Endothelial cell of umbilical vein (primary cell): ENCODE measurements around the gene ARHGAP28. TPM values are rescaled to one million over a fixed set of nuclear protein-coding genes. Genes with fewer than 3 reads are reported as not detected.

Source experiments
- BruUV-seq: library from RNA; stranded (reverse); fragments of 400-500 nt; replicated peaks from 2 replicates; lab custom pipeline; 2021; lab: Mats Ljungman, UMichigan
- CTCF ChIA-PET: fragments of 300-600, 350-600 bp; sonication (Branson Sonifier 250); formaldehyde crosslinking; loops from one replicate; lab custom pipeline; 2021; ENCODE audit warnings: antibody characterized with exemption, inconsistent platforms; lab: Charles Lee
- POLR2A ChIA-PET: fragments of 300-600, 350-600 bp; sonication (Branson Sonifier 250); formaldehyde crosslinking; loops from one replicate; lab custom pipeline; 2021; ENCODE audit warnings: antibody characterized with exemption, inconsistent platforms; lab: Charles Lee
- DNase-seq: peaks from one replicate; pipeline ENCODE4 v3.0.0-alpha.2; 2011; ENCODE audit warnings: low read depth, low spot score
- FAIRE-seq: peaks from 2 replicates; lab custom pipeline; 2011; peaks lifted over from hg19 to GRCh38; lab: Jason Lieb, UNC
- H2AFZ ChIP-seq: 2 replicates; pipeline ENCODE4 v1.6.0; 2012; ENCODE audit warnings: low read depth, low read length, control low read depth, inconsistent platforms
- H3K27ac ChIP-seq: 2 replicates; pipeline ENCODE4 v1.5.1; 2011; ENCODE audit warnings: low read depth, mild to moderate bottlenecking, control low read depth, low read length, moderate library complexity; ENCODE audit not compliant: insufficient read depth
- H3K27me3 ChIP-seq, 2 experiments: 2 replicates each; pipeline versions ENCODE4 v1.6.0 to v1.6.1; 2011; ENCODE audit warnings: low read length in 2 of 2, mixed read lengths in 1 of 2; ENCODE audit not compliant: control insufficient read depth in 2 of 2, insufficient read depth in 2 of 2
- H3K36me3 ChIP-seq, 2 experiments: 2 replicates in 1 of 2; 3 replicates in 1 of 2; pipeline ENCODE4 v1.5.1; 2011; ENCODE audit warnings: low read length in 2 of 2, mild to moderate bottlenecking in 1 of 2, moderate library complexity in 1 of 2; ENCODE audit not compliant: control insufficient read depth in 2 of 2, insufficient read depth in 2 of 2; ENCODE audit errors: extremely low read depth in 1 of 2
- H3K4me1 ChIP-seq: 3 replicates; pipeline ENCODE4 v1.5.1; 2011; ENCODE audit warnings: mild to moderate bottlenecking, low read length; ENCODE audit not compliant: control insufficient read depth, insufficient read depth; ENCODE audit errors: extremely low read depth
- H3K4me2 ChIP-seq: 2 replicates; pipeline ENCODE4 v1.6.1; 2011; ENCODE audit warnings: low read length, control low read depth, mixed read lengths; ENCODE audit not compliant: insufficient read depth
- H3K4me3 ChIP-seq, 3 experiments: fragments of 200-600 bp in 1 of 3; sonication (generic), shearing (Covaris generic) in 1 of 3; replicated peaks in 1 of 3; 2 replicates each; pipeline ENCODE4 v1.5.1; 2011 to 2016; ENCODE audit warnings: control low read depth in 3 of 3, low read length in 3 of 3, mild to moderate bottlenecking in 2 of 3, inconsistent platforms in 1 of 3, low read depth in 1 of 3, moderate library complexity in 1 of 3; ENCODE audit not compliant: insufficient read depth in 1 of 3
- H3K79me2 ChIP-seq: 2 replicates; pipeline ENCODE4 v1.6.0; 2012; ENCODE audit warnings: low read length, inconsistent platforms; ENCODE audit not compliant: control insufficient read depth, insufficient read depth
- H3K9ac ChIP-seq: replicated peaks from 2 replicates; pipeline ENCODE3; 2011; ENCODE audit warnings: low read length, control low read depth; ENCODE audit not compliant: insufficient read depth; ENCODE audit errors: extremely low read depth
- H3K9me1 ChIP-seq: replicated peaks from 3 replicates; pipeline ENCODE4 v1.6.0; 2011; ENCODE audit warnings: mild to moderate bottlenecking, low read length; ENCODE audit not compliant: control insufficient read depth, insufficient read depth; ENCODE audit errors: extremely low read depth
- H3K9me3 ChIP-seq: replicated peaks from 2 replicates; pipeline ENCODE4 v1.5.1; 2012; ENCODE audit warnings: low read length, inconsistent platforms; ENCODE audit not compliant: control insufficient read depth, insufficient read depth
- H4K20me1 ChIP-seq: replicated peaks from 2 replicates; pipeline ENCODE3; 2011; ENCODE audit warnings: mild to moderate bottlenecking, low read length; ENCODE audit not compliant: control insufficient read depth, insufficient read depth; ENCODE audit errors: extremely low read depth
- CTCF ChIP-seq, 2 donors: IDR thresholded peaks; 1 replicate in 1 of 2; 2 replicates in 1 of 2; pipeline ENCODE4 v1.5.1; 2011; ENCODE audit warnings: low read length in 2 of 2, mild to moderate bottlenecking in 2 of 2, moderate library complexity in 2 of 2, control low read depth in 1 of 2, inconsistent platforms in 1 of 2, low read depth in 1 of 2; ENCODE audit not compliant: insufficient read depth in 1 of 2; ENCODE audit errors: extremely low read depth in 1 of 2
- EZH2 ChIP-seq: IDR thresholded peaks from 2 replicates; pipeline ENCODE4 v1.6.1; 2012; ENCODE audit warnings: borderline replicate concordance, low read depth, mild to moderate bottlenecking, moderate library complexity, low read length, inconsistent platforms; ENCODE audit not compliant: severe bottlenecking
- FOS ChIP-seq: IDR thresholded peaks from 2 replicates; pipeline ENCODE4 v1.6.1; 2011; ENCODE audit warnings: mild to moderate bottlenecking, low read length, moderate library complexity, borderline replicate concordance; ENCODE audit not compliant: insufficient read depth
- GATA2 ChIP-seq: IDR thresholded peaks from 2 replicates; pipeline ENCODE4 v1.7.0; 2011; ENCODE audit warnings: low read depth, mild to moderate bottlenecking, moderate library complexity, mixed read lengths, low read length; ENCODE audit not compliant: insufficient read length, insufficient read depth
- JUN ChIP-seq: IDR thresholded peaks from 2 replicates; pipeline ENCODE4 v1.6.1; 2011; ENCODE audit warnings: borderline replicate concordance, low read depth; ENCODE audit not compliant: insufficient read length, insufficient read depth
- MAX ChIP-seq: IDR thresholded peaks from 2 replicates; pipeline ENCODE4 v1.6.1; 2011; ENCODE audit not compliant: insufficient read depth, insufficient read length
- MYC ChIP-seq: IDR thresholded peaks from one replicate; pipeline ENCODE4 v1.6.1; 2011; ENCODE audit warnings: mild to moderate bottlenecking, low read depth, low read length
- POLR2A ChIP-seq: IDR thresholded peaks from 2 replicates; pipeline ENCODE4 v1.6.1; 2012; ENCODE audit warnings: low read depth, mild to moderate bottlenecking, control low read depth, low read length
- POLR2AphosphoS5 ChIP-seq: IDR thresholded peaks from 2 replicates; pipeline ENCODE4 v1.6.1; 2012; ENCODE audit warnings: low read depth, mild to moderate bottlenecking, control low read depth, low read length, moderate library complexity; ENCODE audit not compliant: insufficient read depth
- dilution Hi-C: fragments of 300-500 bp; cut with MboI; formaldehyde crosslinking; loops from one replicate; pipeline ENCODE4 v1.15.0; 2019; ENCODE audit warnings: low sequenced_read_pairs; ENCODE audit not compliant: extremely low pct_ligation_motif_present
- intact Hi-C: fragments of 100-400 bp; cut with micrococcal nuclease; formaldehyde crosslinking; loops from one replicate; pipeline ENCODE4 v1.10.0; 2022
- polyA plus RNA-seq, 4 experiments: library from polyadenylated mRNA; depleted of rRNA in 3 of 4; stranded (reverse) in 3 of 4; unstranded in 1 of 4; fragments of >200 nt; gene quantifications; 2 replicates each; pipeline versions ENCODE4 v1.2.1 to v1.2.3, GENCODE V29; 2011 to 2012; ENCODE audit warnings: missing spikeins in 1 of 4
- total RNA-seq: library from RNA; stranded (reverse); gene quantifications from 2 replicates; pipeline ENCODE4 v1.2.3, GENCODE V29; 2021

The ARHGAP28 gene
- total and polyA plus RNA-seq, 2 donors (not counting 3 experiments of a cell fraction or from before 2014, with no cell fraction given), result 3.8 to 23.4 TPM

- intact Hi-C loops, result no loop called here
- BruUV-seq, result no TSS peak
These were observed 210.9 kb downstream of the ARHGAP28 start for GRCh38 chr18:6940451-6940850.

More at GRCh38 chr18:6940451-6940850, 210.9 kb downstream of the ARHGAP28 start:
- POLR2A ChIA-PET, result no interaction called here
- TF ChIP-seq MAX, result no peak
- TF ChIP-seq MYC, result no peak
- TF ChIP-seq POLR2A, result no peak
- TF ChIP-seq EZH2, result no peak
- TF ChIP-seq GATA2, result no peak
- no peak for TF ChIP-seq CTCF (IDR thresholded peaks at IDR 0.05; ENCODE audit: extremely low read depth in 1 of 2, insufficient read depth in 1 of 2, low read depth in 1 of 2, low read length in 2 of 2)
- TF ChIP-seq POLR2AphosphoS5, result no peak
- TF ChIP-seq JUN, result no peak
- no peak for TF ChIP-seq FOS
- Histone ChIP-seq H3K4me3 (no peak overlapping the region), H3K27ac (no peak overlapping the region), H2AFZ (no peak overlapping the region), H3K36me3 (no peaks in the 10 kb centered on the region), H4K20me1 (no peaks in the 10 kb centered on the region), H3K27me3 (peaks cover 0 to 2% of the 10 kb centered on the region in 2 experiments), H3K4me1 (no peaks in the 10 kb centered on the region), H3K79me2 (no peaks in the 10 kb centered on the region), H3K9ac (no peak overlapping the region), H3K9me1 (no peaks in the 10 kb centered on the region), H3K4me2 (no peak overlapping the region), H3K9me3 (no peaks in the 10 kb centered on the region)
- DNase-seq (no peak), FAIRE-seq (no peak)
- dilution Hi-C loops, result no loop called here
- CTCF ChIA-PET, result interaction anchor here (1.4 to 1.5 kb wide), 2 partner anchors 20 to 55 kb away, joined by 4 to 5 read pairs; no protein-coding TSS in a partner anchor
